K562 treated with DMSO at 1 percent for 12 hours (cell line): ENCODE results near the gene CNOT11. TPM values are rescaled to one million over a fixed set of nuclear protein-coding genes. Genes with fewer than 3 reads are reported as not detected.

Experiments used
- total RNA-seq: library from RNA; unstranded; fragments of 300-600 nt; gene quantifications from 2 replicates; pipeline ENCODE4 v1.2.3, GENCODE V29; 2022; ENCODE audit not compliant: insufficient read depth

CNOT11 gene
- total RNA-seq = 28.2 and 68.7 TPM in 2 replicates

GRCh38 chr2:101252408-101253012 is at the start of gene CNOT11:
Gene CNOT11, plus strand, starts transcription at chr2:101252886. Its CDS starts 79 bp downstream, at chr2:101252965.

DNA sequence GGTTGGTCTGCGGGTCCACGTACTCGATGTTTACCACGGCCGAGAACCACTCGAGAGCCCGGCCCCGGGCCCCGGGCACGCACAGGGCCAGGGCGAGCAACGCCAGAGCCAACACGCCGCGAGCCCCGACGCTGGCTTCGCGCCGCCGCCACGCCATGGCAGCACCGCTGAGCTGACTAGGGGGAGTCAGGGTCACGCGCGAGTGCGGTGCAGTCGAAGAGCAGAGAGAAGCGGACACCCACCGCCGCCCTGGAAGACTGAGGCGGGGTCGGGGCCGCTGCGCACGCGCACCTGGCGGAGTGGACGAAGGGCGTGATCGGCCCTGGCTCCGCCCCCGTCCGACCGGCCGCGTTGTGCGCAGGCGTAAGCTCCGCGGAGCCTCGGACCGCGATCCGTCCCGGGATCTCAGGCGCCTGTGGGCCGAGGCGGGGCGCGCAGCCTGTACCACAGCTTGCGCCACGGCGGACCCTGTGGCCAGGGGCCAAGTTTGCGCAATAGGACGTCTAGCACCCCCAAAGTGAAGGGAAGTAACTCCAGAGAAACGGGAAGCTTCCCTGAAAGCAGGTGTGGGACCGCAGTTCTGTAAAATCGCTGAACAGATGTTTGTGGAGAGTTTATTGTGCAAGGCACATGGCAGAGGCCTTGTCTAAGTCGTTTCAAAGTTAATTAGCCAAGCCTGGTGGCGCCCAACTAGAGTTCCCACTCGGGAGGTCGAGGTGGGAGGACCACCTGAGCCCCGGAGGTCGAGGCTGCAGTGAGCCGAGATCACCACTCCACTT is 55.9 kb downstream of the CNOT11 start, which contains the start of gene RNF149:
TSS of gene RNF149 (minus strand) at position 270 of the 779 bp plus-strand sequence. CDS start at position 157, 113 bp downstream.

Other genes with a start within 250 kb of the CNOT11 start
- 3.3 and 6.4 TPM in 2 replicates for gene TBC1D8, start 101.5 kb upstream of the CNOT11 start, total RNA-seq
- gene RNF149, start 55.8 kb downstream of the CNOT11 start, total RNA-seq = 10.7 and 16.5 TPM in 2 replicates
- gene CREG2, start 134.6 kb downstream of the CNOT11 start, total RNA-seq = not detected in 2 replicates
- gene RFX8, start 222.2 kb downstream of the CNOT11 start, total RNA-seq = not detected in 2 replicates